Astrocyte of the cerebellum (primary cell): Measurements from ENCODE around the gene PHF2.

Source experiments
- DNase-seq: peaks from one replicate; pipeline ENCODE4 v3.0.0-alpha.2; 2011; ENCODE audit warnings: low read depth
- H3K4me3 ChIP-seq: 2 replicates; pipeline ENCODE4 v1.5.1; 2011; ENCODE audit warnings: mild to moderate bottlenecking, low read depth, low read length, moderate library complexity
- in situ Hi-C: cut with HindIII; loops from 2 replicates; pipeline ENCODE4 v1.10.0; 2017; ENCODE audit warnings: low sequenced_read_pairs
- TF ChIP-seq, protein P1 (sequence below): IDR thresholded peaks from 2 replicates; pipeline ENCODE4 v1.5.1; 2012; ENCODE audit warnings: low read length, low read depth, moderate library complexity, mild to moderate bottlenecking; ENCODE audit errors: missing control alignments

The PHF2 gene

DNA sequence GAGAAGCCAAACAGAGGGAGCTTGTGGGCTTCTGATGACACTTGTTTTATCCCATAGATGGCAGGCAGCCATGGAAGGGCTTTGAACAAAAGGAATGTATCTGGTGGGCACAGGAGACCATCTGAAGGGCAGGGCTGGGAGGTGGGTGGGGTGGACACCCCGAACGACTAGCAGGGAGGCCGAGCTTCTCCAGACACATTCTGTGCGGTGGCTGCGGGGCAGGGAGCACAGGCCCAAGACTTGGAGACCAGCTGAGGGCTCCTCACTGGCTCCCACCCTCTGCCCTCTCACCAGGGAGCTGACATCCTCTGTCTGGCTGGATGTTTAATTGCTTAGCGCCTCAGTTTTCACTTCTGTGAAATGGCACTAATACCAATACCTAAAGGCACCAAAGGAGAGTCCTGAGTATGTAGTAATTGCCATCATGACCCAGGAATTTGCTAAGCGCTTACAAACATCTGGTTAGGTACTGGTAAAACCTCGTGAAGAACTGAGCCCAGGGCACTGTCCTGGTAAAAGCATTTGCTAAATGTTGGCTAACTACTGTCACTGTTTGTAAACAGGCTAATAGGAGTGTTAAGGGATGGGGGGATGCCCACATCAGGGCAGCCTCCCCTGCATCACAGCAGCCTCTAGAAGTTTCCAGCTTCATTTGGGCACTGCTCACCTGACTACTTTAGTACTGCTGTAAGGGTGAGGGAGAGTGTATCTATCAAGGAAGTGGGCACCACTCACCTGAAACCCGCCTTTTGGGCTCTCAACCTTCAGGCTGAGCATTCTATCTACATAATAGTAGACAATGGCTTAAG lies 2.1 kb upstream of the PHF2 start:
- in situ Hi-C loops, result no loop called here
- no peak for DNase-seq
- no peak overlapping the region for H3K4me3 ChIP-seq
- TF ChIP-seq, protein P1, sequence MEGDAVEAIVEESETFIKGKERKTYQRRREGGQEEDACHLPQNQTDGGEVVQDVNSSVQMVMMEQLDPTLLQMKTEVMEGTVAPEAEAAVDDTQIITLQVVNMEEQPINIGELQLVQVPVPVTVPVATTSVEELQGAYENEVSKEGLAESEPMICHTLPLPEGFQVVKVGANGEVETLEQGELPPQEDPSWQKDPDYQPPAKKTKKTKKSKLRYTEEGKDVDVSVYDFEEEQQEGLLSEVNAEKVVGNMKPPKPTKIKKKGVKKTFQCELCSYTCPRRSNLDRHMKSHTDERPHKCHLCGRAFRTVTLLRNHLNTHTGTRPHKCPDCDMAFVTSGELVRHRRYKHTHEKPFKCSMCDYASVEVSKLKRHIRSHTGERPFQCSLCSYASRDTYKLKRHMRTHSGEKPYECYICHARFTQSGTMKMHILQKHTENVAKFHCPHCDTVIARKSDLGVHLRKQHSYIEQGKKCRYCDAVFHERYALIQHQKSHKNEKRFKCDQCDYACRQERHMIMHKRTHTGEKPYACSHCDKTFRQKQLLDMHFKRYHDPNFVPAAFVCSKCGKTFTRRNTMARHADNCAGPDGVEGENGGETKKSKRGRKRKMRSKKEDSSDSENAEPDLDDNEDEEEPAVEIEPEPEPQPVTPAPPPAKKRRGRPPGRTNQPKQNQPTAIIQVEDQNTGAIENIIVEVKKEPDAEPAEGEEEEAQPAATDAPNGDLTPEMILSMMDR, result no peak

DNA sequence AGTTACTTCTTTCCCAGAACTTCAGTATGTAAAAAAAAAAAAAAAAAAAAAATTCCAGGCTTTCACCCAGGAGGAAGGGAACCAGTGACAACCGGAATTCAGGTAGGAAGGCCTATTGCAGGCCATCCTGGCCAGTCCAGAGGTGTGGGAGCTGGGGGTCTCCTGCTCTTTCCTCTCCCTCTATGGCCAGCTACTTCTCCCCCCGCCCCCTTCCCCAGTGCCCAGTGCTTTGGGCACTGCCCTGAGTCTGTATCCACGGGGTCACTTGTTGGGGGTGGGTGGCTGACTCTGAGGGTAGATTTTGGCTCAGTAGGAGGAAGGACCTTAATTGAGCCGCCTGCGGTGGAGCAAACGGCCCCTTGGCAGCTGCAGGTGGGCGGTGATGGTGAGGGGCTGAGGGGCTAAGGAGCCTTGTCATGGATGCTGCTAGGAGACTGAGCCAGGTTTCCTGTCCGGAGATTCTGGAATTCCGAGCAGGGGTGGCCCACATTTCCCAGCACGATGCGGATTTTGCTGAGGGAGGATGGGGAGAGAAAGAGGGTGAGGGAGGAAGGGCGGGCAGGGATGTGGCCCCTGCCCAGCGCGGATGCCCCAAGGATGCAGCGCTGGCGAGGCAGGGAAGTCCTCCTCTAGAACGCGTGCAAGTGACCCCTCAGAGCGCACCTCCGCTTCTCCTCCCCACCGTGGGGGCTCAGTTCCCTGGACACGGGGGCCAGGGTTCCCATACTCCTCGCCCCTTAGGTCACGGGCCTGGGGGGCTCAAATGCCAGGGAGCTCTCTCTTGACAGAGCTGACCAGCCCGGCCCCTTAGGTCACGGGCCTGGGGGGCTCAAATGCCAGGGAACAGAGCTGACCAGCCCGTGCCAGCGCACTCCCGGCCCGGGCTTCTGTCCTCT lies 1.2 kb upstream of the PHF2 start:
- in situ Hi-C loops, result no loop called here
- no peak for DNase-seq
- H3K4me3 ChIP-seq, result peak overlapping the region; percentile 63
- TF ChIP-seq, protein P1, result no peak

DNA sequence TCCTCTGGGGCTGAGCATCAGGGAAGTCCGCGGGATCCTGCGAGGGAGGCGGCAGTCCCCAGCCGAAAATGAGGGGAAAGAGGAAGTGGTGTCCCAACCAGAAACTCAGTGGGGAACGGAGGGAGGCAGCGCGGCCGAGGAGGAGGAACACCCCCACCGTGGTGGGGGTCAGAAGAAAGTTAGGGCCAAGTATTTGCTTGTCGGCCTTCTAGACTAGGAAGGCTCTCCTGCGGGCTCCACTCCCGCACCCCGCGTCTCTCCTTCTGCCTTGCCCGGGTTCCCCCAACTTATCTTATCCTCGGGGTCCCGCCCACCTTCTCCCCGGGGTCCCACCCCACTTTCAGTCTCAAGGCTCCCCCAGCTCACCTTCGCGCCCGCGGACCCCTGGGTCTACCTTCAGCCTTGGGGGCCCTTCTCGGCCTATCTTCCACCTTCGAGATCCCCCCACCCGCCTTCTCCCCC lies 557 bp upstream of the PHF2 start:
- TF ChIP-seq, protein P1, result no peak
- no peak for DNase-seq
- peak overlapping the region; percentile 63 for H3K4me3 ChIP-seq
- in situ Hi-C loops, result no loop called here

DNA sequence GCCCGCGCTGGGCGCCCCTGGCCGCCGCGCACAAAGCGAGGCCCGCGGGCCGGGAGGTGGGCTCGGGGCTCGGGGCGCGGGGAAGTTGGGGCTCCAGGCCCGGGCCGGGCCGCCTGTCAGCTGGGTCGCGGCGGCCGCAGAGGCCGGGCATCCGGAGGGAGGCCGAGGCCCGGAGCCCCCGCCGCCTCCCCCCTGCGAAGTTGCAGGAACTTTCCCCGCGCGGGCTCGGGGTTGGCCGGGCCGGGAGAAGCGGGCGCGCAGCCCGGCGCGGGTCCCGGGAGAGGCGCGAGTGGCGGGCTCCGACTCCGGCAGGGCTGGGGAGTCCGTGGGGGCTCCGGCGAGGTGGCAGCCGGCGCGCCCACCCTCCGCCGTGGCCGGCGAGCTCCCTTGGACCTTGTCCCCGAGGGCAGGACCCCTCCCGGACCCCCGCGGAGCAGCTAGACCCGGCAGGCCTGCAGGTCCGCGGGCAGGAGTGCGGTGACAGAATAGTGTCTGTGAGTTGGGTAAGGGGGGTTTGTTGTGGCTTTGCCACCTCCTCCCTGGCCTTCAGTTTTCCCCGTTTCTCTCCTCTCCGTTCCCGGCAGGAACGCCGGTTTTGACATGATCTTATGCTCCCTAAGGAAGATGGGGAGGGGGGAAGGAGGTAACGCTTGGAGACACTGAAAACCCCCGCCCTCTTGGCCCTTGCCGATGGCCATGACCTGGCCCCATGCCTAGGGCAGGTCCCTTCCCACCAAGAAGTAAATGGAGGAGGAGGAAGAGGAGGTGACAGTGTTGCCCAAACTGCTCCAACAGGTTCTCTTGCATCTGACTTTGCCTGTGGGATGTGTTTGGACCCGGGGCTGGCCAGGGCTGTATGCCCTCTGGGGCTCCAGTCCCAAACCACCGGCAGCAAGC lies 942 bp downstream of the PHF2 start:
- no peak for DNase-seq
- H3K4me3 ChIP-seq, result peak overlapping the region; percentile 63
- in situ Hi-C loops, result no loop called here
- TF ChIP-seq, protein P1, result no peak

DNA sequence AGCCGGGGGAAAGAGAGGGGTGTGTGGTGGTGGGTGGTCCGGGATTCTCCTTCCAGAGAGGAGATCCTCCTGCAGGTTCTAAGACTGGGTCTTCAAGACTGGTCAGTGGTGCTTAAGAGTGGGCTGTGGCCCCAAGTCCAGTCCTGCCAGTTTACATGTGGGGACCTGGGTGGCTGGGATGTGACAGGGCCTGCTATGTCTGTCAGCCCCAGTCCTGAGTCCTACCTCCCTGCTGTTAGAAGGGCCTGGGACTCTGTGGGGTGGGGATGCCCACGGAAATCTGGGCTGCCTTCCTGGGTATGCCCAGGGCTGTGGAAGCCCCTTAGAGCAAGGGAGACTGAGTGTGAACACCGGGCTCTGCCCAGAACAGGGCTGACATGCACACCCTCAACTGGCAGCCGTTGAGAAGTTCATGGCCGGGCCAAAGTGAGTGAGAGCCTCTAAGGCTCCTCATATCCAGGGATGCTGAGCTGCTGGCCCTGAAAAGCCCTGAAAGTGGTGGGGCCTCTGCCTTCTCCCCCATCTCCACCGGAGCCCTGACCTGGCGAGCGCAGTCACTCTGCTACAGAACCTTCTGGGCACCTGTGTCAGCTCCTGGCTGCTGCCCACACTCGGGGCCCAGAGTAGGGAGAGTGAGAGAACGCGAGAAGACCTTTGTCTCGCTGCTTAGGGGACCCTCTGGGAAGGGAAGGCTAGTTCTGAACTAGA lies 1.7 kb downstream of the PHF2 start:
- H3K4me3 ChIP-seq, result peak overlapping the region; percentile 63
- in situ Hi-C loops, result no loop called here
- DNase-seq, result no peak
- TF ChIP-seq, protein P1, result no peak
